GM18907 (cell line): ENCODE data around the gene NAA30.

ENCODE experiments used
- ATAC-seq: cut with Tn5 transposase; IDR thresholded peaks from one replicate; pipeline ENCODE4 v1.9.1; 2021; ENCODE audit warnings: mild to moderate bottlenecking, moderate library complexity; ENCODE audit not compliant: unreplicated experiment

NAA30 gene

DNA sequence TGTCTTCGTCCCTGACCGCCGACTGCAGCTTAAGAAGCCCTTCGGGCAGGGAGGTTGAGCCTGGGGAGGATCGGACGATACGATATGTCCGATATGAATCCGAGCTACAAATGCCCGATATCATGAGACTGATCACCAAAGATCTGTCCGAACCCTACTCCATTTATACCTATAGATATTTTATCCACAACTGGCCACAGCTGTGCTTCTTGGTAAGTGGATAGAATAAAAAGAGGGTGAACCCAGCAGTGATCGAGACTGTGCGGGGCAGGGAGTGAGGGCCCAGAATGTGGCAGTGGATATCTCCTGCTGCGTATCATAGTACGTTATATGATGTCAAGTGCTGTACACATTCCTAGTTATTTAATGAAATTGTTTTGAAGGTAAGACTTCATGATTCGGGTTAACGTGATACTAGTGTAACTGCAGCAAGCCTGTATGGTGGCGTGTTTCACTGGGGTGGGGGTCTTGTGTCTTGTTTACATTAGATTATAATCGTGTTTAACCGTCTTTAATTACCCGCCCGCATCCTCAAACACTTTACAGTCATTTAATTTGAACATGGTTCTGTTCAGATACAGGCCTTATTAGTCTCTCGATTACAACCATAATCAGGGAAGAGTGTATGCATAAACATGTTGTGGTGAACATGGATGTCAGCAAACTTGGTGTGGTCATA, 1.3 kb downstream of the NAA30 start:
- ATAC-seq = no peak

DNA sequence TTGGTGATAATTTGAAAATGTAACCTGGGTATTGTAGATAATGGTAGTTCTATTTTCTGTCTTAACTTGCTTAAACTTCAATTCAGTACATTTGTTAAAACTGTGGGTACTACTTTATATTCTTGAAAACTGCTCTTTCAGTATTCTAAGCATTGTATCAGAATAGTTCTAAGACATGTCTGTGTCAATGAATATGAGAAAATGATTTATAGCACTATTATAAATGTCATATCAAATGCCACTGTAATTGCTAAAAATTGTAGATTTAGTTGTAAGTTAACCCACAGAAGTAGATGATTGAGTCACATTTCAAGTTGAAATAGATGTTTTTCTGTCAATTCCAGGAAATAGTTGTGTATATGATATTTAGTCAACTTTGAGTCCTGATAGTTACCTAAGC, 2.4 kb downstream of the NAA30 start:
- no peak for ATAC-seq

DNA sequence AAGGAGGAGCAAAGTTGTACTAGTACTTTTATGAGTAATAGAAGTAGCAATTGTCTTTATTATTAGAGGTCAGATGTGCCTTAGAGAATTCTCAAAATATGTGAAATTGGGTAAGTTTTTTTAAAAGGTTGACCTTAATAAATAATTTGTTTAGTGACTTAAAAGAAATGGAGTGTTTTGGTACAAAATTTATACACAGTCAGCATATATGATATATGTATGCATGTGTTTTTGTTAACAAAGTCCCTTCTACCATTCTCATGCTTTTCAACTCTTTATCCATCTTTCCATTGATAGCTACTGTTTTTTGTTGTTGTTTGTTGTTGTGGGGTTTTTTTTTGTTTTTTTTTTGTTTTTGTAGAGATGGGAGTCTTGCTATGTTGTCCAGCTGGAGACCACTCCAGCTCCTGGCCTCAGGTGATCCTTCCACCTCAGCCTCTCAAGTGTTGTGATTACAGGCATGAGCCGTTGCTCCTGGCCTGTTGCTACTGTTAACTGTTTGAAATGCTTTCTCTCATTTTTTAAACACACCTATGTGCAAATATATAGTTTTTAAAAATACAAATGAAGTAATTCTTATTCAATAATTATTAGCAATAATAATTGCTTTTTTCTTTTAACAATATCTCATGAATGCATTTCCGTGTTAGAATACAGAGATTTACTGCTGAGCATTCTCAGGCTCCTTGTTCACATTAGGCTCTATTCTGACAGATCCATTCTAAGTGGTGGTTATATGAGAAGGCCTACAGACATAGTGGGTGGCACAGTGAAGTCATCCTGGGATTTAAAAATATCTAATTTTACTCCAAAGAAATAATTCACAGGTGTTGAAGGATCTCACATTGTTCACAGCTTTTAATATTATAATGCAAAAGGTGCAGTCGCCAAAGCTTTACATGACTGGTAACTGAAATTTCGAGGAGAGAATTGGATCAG, 10.4 kb downstream of the NAA30 start:
- no peak for ATAC-seq

DNA sequence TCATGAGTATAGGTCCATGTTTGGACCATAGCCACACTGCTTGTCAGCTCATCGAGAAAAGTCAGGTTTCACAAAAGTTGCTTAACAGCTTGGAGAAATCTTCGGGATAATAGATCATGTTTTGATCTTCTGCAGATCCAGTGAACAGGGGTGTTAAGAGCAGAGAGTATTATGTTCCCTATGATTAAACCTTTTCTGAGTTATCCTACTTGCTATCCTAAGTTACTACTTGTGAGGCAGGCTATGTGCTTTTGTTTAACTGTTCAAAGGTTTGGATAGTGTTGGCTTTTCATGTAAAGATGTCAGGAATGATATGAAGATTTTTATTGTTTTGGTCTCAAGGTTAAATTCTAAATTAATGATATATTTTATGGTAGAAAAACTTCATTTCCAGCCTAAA, 11.1 kb downstream of the NAA30 start:
- no peak for ATAC-seq

DNA sequence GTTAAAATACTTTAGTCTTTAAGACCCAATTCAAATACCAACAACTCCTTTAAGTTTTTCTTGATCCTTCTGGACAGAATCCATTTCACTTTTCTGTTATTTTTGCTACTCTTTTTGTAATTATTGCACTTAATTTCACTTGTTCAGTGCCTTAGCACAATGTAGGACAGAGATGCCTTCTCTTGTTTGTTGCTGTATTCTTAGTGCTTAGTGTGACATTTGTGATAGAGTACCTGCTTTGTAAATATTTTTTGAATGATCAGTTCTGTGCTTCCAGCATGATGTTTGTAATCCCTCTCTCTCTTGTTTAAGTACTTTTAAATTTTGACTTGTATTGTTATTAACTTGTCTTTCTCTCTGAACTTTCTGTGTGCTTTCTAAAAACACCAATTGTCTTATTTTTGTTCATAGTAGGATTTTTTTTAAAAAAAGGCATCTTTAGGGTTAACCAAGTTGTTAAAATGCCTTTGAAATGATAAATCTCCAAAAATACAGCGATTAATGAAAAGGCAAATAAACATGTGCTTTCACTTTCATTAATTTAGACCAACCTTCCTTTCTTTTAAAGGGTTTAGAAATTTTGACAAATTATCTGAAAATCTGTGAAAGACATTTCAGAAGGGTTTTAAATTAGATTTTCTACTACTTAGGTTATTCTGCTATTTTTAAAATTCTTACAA, 11.9 kb downstream of the NAA30 start:
- ATAC-seq = no peak

DNA sequence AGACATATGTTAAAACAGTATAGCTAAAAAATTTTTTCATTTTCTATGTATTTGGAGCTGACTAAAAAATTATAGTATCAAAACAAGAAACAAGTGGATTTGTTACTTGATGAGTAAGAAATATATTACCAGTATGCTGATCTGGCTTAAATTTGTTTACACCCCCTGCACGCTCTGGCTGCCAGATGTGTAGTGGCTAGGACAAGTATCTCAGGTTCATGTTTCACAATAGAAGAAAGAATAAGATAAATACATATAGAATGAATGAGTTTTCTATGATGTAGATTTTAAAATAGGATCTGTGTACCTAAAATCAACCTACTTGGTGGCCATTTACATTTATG, 13.1 kb downstream of the NAA30 start:
- no peak for ATAC-seq

DNA sequence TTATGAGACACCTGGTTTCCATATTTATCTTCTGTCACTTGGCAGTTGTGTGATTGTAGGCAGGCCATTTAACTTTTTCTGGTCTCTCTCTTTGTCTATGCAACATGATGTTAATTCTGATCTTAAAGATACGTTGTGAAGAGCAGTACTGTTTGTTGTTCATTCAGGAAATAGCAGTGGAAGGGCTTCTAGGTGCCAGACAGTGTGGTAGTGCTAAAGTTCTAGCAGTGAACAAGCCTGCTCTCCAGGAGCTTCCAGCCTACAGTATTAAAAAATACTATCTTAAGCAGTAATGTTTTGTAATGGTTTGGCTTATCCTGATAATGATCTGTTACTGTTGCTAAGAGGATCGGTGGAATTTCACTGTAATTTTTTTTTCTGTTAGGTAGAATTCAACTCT, 15.2 kb downstream of the NAA30 start:
- ATAC-seq = no peak

DNA sequence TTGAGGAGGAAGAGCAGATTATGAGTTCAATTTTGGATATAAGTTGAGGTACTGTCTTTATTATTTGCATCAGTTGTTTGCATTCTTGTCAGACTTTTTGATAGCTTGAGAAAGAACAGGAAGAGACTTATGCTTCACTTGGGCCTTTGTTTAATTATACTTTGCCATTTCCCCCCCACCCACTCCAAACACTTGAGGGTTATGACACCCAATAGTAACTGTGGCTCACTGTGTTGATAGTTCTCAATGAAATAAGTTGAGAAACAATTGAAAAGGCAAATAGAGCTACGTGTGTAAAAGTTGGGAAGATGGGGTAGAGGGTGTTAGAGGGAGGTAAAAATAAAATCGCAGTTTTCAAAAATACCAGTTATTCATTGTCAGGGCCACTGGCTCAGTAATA, 17.7 kb downstream of the NAA30 start:
- no peak for ATAC-seq

DNA sequence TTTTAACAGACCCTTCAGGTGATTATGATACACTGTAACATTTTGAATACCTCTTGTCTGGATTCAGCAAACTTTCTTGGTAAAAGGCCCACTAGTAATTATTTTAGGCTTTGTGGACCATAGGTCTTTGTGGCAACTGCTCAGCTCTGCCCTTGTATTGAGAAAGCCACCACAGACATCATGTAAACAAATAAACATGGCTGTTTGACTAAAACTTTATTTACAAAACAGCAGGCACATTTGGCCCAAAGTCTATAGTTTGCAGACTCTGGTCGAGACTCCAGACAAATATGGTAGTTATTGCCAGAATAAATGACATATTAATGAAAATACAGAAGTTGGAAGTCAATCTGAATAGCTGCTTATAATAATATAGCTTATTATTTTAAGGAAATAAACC, 18.2 kb downstream of the NAA30 start:
- ATAC-seq = no peak

DNA sequence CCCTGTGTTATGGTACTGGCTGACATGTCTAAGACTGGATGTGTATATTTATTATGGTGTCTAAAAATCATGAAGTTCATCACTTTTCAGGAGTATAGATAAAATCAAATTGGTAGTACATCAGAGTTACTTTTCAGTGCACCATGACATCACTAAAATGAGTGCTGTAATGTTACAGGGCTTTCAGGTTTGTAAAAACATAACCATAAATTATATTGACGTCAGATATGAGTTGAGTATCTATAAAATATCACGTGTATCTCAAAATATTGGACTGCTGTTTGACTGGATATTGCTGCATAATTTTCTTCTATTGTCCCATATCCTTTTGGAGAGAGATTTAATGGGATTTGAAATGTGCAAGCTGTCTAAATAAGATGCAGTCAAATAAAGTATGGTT, 22.0 kb downstream of the NAA30 start:
- ATAC-seq = no peak

DNA sequence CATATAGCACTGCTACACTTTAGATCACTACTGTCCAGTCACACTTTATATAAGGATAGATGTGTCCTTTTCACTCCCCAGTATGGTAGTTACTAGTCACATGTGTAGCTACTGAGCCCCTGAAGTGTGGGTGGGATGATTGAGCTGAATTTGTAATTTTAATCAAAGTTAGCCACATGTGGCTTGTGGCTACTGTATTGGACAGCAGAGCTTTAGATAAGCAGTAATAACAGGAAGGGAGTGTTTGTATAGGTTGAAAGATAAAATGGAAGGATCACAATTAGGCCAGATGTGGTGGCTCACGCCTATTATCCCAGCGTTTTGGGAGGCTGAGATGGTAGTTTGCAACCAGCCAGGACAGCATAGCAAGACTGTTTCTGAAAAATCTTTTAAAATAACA, 23.5 kb downstream of the NAA30 start:
- no peak for ATAC-seq

DNA sequence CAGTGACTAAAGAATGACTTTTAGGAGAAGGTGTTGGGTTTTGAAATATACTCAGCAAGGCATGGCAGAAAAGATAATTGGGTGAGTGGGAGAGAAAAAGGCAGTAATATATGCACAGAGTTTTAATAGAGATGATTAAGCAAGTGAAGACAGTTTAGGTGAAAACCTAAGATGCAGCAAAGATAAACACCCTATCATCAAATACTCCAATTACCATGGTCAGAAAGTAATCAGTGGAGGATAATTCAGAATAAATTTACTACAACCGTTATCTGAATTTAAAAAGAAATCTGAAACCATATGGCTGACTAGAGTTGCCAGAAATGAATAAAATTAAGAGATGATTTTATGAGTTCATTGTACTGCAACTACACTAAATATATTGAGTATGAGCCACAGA, 26.8 kb downstream of the NAA30 start:
- ATAC-seq = no peak

DNA sequence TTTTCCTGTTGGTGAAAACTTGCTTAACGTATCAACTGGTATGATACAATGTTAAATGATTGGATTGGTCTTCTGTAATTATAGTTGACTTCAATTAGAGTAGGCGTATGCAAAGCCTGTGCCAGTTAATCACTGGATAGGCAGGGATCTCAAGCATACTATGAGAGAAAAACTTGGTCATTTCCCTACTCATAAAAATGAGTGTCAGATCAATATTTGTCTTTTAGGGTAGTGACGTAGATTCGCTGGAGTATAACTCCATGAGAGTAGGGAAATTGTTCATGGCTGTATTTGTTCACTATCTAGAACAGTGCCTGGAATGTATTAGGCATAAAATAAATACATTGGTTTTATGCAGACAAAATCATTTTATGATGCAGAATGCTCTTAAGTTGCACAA, 28.6 kb downstream of the NAA30 start:
- ATAC-seq = no peak

DNA sequence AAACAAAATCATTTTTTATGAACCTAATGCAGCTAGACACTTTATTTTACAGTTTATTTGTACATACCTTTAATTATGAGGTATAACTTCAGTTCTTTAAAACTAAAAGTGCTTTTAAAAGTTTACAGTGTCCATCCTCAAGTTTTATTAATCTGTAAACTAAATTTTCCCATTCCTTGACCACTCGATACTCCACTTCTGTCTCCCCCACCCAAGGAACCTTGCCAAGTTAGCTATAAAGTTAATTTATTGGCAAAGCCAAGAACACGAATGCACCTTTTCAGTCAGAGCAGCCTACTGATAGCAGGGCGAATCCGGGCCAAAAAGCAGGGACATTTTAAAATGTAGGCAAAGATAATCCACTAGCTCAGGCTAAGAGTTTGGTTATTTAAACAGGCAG, 29.6 kb downstream of the NAA30 start:
- ATAC-seq = no peak

DNA sequence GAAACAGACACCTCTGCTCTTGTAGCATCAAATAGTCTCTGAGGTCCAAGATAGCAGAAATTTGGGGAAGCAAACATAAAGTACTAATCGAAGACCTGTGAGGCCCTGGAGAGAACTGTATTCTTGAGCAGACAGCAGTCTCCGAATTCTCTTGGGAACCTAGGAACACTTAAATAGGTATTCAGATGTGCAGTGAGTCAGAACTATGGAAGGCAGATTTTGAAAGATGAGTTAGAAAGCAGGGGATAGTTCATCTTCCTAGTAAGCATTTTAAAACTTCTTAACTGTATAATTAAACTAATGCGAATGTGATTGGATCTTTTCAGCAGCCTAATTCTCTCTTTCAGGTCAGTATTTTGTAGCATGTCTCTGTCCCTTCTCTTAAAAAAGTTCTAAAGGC, 30.6 kb downstream of the NAA30 start:
- no peak for ATAC-seq

DNA sequence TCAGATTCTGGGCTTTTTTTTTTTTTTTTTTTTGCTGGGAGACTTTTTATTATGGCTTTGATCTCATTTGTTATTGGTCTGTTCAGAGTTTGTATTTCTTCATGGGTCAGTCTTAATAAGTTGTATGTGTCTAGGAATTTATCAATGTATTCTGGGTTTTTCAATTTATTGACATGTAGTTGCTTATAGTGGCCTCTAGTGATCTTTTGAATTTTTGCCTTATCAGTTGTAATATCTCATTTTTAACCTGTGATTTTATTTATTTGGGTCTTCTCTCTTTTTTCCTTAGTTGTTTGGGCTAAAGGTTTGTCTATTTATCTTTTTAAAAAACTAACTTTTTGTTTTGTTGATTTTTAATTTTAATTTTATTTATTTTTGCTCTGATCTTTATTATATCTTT, 45.5 kb downstream of the NAA30 start:
- ATAC-seq = no peak

DNA sequence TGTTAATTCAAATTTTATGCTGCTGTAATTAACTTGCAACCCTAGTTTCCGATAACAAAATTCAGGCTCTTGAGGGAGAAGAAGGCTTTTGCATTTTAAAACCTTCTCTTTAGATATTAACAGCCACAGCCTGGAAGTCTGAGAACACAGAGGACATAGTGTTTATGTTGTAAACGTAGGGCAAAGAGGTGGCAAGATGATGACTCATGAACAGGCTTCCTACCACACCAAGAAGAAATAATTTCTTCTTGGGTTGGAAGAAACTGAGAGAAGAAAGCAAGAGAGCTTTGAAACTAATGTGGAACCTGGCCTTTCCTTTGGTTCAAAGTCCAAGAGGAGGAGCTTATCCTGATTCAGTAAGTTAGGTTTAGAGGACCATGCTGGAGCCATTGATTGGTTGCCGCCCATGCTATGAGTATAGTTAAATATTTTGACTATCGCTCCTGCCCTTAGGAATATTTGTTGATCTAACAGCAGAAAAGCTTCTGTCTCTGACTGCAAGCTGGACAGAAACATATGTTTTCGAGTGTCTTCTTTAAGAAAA, 71.5 kb downstream of the NAA30 start:
- no peak for ATAC-seq

DNA sequence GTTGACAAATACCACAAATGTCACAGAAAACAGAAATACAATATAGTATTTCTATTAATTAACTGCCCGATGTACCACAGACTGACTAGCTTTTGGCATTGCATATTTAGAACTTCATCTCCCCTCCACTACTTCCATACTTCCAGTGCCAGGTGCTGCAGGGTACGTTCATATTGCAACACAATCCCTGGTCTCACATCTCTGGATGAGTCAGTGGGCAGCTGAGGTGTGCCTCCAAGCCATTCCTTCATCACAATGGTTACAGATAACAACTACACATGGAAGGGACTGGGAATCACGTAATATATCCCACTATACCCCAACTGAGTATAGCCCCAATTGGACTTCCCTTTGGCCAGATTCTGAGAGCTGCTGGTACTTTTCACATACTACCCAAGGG, 72.2 kb downstream of the NAA30 start:
- ATAC-seq = no peak

DNA sequence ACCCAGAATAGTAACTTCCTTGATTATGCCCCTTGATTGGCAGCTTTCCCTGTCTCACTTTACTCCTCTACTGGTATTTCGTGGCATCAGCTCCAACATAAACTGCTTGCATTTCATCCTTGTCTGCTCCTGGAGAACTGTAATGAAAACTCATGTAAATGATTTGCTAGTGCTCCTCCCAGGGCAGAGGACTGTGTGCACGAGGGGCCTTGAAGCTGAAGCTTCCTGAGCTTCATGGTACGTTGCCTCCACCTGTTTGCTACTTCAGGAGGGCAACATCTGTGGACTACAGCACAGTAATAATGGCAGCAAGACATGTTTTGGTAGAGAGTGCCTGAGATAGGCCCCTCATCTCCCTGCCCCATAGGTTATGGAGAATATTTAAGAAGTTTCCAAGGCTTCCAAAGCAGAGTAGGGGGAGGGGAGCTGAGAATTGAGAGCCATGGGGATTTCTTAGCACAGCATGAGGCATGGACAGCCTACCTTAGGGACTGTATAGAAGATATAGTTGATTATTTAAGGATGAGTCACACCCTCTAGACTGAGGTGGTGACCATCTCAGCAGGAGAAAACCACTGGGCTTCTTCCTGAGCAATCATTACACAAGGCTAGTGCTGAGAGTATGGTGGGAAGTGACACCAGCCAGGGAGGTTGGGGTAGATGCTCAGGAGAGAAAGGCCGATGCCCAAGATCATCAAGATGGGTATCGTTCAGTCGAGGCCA, 73.8 kb downstream of the NAA30 start:
- ATAC-seq = peak; percentile 95
